ENCODE results near the gene ANKRD23. TPM values are rescaled to one million over a fixed set of nuclear protein-coding genes. Genes with fewer than 3 reads are reported as not detected.

ANKRD23 gene
- total and polyA plus RNA-seq, 2 experiments from 2014 or later = 3.3 to 11.0 TPM

GRCh38 chr2:96802721-96803120 is 41.1 kb downstream of the ANKRD23 start:
- TF ChIP-seq, protein P1, sequence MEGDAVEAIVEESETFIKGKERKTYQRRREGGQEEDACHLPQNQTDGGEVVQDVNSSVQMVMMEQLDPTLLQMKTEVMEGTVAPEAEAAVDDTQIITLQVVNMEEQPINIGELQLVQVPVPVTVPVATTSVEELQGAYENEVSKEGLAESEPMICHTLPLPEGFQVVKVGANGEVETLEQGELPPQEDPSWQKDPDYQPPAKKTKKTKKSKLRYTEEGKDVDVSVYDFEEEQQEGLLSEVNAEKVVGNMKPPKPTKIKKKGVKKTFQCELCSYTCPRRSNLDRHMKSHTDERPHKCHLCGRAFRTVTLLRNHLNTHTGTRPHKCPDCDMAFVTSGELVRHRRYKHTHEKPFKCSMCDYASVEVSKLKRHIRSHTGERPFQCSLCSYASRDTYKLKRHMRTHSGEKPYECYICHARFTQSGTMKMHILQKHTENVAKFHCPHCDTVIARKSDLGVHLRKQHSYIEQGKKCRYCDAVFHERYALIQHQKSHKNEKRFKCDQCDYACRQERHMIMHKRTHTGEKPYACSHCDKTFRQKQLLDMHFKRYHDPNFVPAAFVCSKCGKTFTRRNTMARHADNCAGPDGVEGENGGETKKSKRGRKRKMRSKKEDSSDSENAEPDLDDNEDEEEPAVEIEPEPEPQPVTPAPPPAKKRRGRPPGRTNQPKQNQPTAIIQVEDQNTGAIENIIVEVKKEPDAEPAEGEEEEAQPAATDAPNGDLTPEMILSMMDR (IDR thresholded peaks at IDR 0.05; ENCODE audit: low read depth, low read length) = no peak
- no peak for DNase-seq (ENCODE audit: low read depth in 1 of 2, low spot score in 1 of 2)
- Histone ChIP-seq H3K4me1 (ENCODE audit: low read depth) (no peaks in the 10 kb centered on the region), H3K36me3 (no peaks in the 10 kb centered on the region), H3K27me3 (no peaks in the 10 kb centered on the region), H3K4me3 (no peak overlapping the region), H3K27ac (no peak overlapping the region), H3K9me3 (ENCODE audit: low read depth) (no peaks in the 10 kb centered on the region)

- TF ChIP-seq, protein P1 (IDR thresholded peaks at IDR 0.05; ENCODE audit: low read depth, low read length) = no peak
- Histone ChIP-seq H3K4me3 (no peak overlapping the region), H3K27ac (no peak overlapping the region), H3K36me3 (no peaks in the 10 kb centered on the region), H3K9me3 (ENCODE audit: low read depth) (no peaks in the 10 kb centered on the region), H3K4me1 (ENCODE audit: low read depth) (no peaks in the 10 kb centered on the region), H3K27me3 (no peaks in the 10 kb centered on the region)
- DNase-seq (ENCODE audit: low read depth in 1 of 2, low spot score in 1 of 2) = no peak
Measured at GRCh38 chr2:96801786-96802595, 41.8 kb downstream of the ANKRD23 start.

DNA sequence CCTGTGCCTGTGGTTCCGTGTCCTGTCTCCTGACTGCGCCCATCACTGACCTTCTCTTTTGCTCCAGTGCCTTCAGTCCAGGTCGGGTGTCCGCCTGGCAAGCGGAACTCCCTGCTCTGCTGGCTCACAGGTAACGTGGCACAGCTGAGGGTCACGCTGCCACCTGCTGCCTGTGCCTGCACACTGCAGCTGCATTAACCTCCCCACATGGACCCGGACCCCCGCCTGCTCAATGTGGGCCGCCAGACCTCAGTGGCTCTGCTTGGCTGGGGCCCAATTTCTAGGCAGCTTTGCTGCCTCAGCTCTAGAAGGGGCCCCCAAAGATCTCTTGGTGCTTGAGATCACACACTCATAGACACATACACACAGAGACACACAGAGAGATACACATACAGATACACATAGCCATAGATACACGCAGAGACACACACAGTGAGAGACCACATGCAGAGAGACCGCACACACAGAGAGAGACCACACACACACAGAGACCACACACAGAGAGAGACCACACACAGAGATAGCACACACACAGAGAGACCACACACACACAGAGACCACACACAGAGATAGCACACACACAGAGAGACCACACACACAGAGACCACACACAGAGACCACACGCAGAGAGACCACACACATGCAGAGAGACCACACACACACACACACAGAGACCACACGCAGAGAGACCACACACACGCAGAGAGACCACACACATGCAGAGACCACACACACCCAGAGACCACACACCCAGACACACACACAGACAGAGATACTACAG is 42.6 kb downstream of the ANKRD23 start:
- Histone ChIP-seq H3K36me3 (no peaks in the 10 kb centered on the region), H3K27ac (no peak overlapping the region), H3K4me1 (ENCODE audit: low read depth) (no peaks in the 10 kb centered on the region), H3K9me3 (ENCODE audit: low read depth) (no peaks in the 10 kb centered on the region), H3K4me3 (no peak overlapping the region), H3K27me3 (no peaks in the 10 kb centered on the region)
- TF ChIP-seq, protein P1 (IDR thresholded peaks at IDR 0.05; ENCODE audit: low read depth, low read length) = peak; percentile 86
- DNase-seq (ENCODE audit: low read depth in 1 of 2, low spot score in 1 of 2) = peak; percentile 62 to 79

DNA sequence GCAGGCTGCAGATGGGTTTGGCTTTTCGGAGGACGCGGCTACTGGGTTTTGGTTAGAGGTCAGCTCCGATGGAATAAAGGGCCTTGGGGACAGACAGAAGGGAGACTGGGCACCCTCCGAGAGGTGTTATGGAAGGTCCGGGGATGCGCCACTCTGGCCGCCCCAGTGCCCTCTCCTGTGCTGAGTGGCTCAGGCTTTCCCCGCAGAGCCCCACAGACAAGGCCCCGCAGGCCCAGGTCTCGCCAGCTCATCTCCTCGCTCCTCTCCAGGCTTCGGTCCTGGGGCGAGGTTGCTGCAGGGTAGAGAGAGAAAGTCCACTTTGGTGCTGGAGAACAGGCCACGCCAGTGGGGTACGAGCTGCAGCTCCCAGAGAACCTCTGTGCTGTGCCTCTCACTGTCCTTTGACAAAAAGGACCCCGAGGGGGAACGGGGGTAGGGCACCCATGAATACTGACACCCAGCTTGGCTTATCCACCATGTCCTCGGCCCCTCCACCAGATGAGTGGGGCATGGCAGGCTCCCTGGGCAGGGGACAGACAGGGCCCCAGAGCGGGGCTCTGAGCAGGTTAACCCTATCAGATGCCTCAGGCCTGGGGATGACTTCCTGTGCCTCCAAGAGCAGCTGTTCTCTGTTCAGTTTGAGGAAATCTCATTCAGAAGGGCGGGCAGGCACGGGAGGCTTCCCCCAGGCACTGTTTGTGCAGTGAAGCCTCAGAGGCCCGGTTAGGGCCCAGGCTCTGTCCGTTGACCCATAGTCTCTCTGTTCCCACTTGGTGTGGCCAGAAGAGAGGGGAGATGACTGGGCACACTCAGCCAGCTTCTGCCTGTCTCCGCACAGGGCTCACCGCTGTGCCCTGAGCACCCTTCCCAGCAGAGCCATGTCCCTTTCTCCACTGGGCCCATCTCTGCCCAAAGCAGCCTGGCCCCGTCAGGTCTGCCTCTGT is 43.5 kb downstream of the ANKRD23 start:
- H3K9me3 ChIP-seq (ENCODE audit: low read depth) = no peaks in the 10 kb centered on the region

DNA sequence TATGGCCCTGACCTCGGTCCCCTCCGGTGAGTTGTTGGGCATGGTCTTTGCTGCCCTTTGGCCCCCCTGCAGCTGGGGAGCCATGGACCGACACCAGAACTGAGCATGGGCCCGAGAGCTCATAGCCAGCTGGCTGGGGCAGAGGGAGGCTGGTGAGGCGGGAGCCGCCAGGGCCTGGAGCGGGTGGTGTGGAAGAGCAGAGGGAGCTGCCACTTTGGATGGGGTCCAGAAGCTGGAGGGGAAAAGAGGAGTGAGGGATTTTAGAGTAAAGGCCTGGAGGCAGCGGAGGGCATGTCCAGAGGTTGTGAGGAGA is 44.2 kb downstream of the ANKRD23 start:
- TF ChIP-seq, protein P1 (IDR thresholded peaks at IDR 0.05; ENCODE audit: low read depth, low read length) = no peak
- Histone ChIP-seq H3K27me3 (no peaks in the 10 kb centered on the region), H3K27ac (no peak overlapping the region), H3K9me3 (ENCODE audit: low read depth) (no peaks in the 10 kb centered on the region), H3K4me3 (no peak overlapping the region), H3K4me1 (ENCODE audit: low read depth) (no peaks in the 10 kb centered on the region), H3K36me3 (no peaks in the 10 kb centered on the region)
- DNase-seq (ENCODE audit: low read depth in 1 of 2, low spot score in 1 of 2) = no peak

More for the DNA sequence above, 43.5 kb downstream of the ANKRD23 start:
- no peaks in the 10 kb centered on the region for H3K36me3 ChIP-seq
- no peak overlapping the region for H3K4me3 ChIP-seq
- H3K27me3 ChIP-seq = no peaks in the 10 kb centered on the region
- H3K27ac ChIP-seq = no peak overlapping the region
- H3K4me1 ChIP-seq (ENCODE audit: low read depth) = no peaks in the 10 kb centered on the region
- no peak for DNase-seq (ENCODE audit: low read depth in 1 of 2, low spot score in 1 of 2)
- TF ChIP-seq, protein P1 (IDR thresholded peaks at IDR 0.05; ENCODE audit: low read depth, low read length) = no peak
